ENCODE results near the gene L1TD1.
"Not testable (repeated sequence)": the region's sequence is repeated elsewhere in the genome, so short reads cannot be mapped to it uniquely, and the experiment has no call there.

GRCh38 chr1:62170380-62170779 is 24.3 kb upstream of the L1TD1 start:
- TF ChIP-seq, protein P1, sequence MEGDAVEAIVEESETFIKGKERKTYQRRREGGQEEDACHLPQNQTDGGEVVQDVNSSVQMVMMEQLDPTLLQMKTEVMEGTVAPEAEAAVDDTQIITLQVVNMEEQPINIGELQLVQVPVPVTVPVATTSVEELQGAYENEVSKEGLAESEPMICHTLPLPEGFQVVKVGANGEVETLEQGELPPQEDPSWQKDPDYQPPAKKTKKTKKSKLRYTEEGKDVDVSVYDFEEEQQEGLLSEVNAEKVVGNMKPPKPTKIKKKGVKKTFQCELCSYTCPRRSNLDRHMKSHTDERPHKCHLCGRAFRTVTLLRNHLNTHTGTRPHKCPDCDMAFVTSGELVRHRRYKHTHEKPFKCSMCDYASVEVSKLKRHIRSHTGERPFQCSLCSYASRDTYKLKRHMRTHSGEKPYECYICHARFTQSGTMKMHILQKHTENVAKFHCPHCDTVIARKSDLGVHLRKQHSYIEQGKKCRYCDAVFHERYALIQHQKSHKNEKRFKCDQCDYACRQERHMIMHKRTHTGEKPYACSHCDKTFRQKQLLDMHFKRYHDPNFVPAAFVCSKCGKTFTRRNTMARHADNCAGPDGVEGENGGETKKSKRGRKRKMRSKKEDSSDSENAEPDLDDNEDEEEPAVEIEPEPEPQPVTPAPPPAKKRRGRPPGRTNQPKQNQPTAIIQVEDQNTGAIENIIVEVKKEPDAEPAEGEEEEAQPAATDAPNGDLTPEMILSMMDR (IDR thresholded peaks at IDR 0.05) = not testable (repeated sequence)
- TF ChIP-seq POLR2A (IDR thresholded peaks at IDR 0.05) = not testable (repeated sequence)

Data from testis (tissue), 2 donors.